Activated CD8-positive, alpha-beta memory T cell treated with anti-CD3 and anti-CD28 coated beads for 4 hours (primary cell): ENCODE measurements around the gene EIF2S3B.
"Not testable (repeated sequence)": the region's sequence is repeated elsewhere in the genome, so short reads cannot be mapped to it uniquely, and the experiment has no call there.

Experiments
- DNase-seq, 2 donors: peaks; one replicate each; pipeline ENCODE4 v3.0.0-alpha.2; 2020; ENCODE audit warnings: low read depth in 2 of 2

The EIF2S3B gene

GRCh38 chr12:10505620-10506019 lies at the start of gene EIF2S3B:
TSS of gene EIF2S3B (plus strand) at chr12:10505890. CDS start at chr12:10505903, 13 bp downstream.
- DNase-seq = no peak

GRCh38 chr12:10456856-10457255 lies 48.8 kb upstream of the EIF2S3B start:
- DNase-seq = no peak

- no peak for DNase-seq
These were observed 47.9 kb upstream of the EIF2S3B start for GRCh38 chr12:10457760-10458159.

- DNase-seq = no peak
These were observed 39.4 kb upstream of the EIF2S3B start for GRCh38 chr12:10466311-10466710.

- no peak for DNase-seq
These were observed 36.0 kb upstream of the EIF2S3B start for GRCh38 chr12:10469701-10470100.

- not testable (repeated sequence) for DNase-seq
These were observed 32.9 kb upstream of the EIF2S3B start for GRCh38 chr12:10472808-10473207.

- DNase-seq = not testable (repeated sequence)
These were observed 23.8 kb upstream of the EIF2S3B start for GRCh38 chr12:10481901-10482300.

GRCh38 chr12:10487328-10487727 lies 18.4 kb upstream of the EIF2S3B start:
- not testable (repeated sequence) for DNase-seq

GRCh38 chr12:10491766-10492165 lies 13.9 kb upstream of the EIF2S3B start:
- DNase-seq = no peak

GRCh38 chr12:10497602-10498001 lies 8.1 kb upstream of the EIF2S3B start:
- peak; percentile 49 to 62 for DNase-seq

GRCh38 chr12:10498042-10498441 lies 7.6 kb upstream of the EIF2S3B start:
- no peak for DNase-seq

GRCh38 chr12:10501030-10501429 lies 4.7 kb upstream of the EIF2S3B start:
- DNase-seq = no peak

GRCh38 chr12:10503460-10503859 lies 2.2 kb upstream of the EIF2S3B start:
- no peak for DNase-seq

GRCh38 chr12:10511756-10512355 lies 6.2 kb downstream of the EIF2S3B start:
- DNase-seq = no peak

- no peak for DNase-seq
These were observed 7.1 kb downstream of the EIF2S3B start for GRCh38 chr12:10512798-10513197.

- DNase-seq = no peak
These were observed 15.9 kb downstream of the EIF2S3B start for GRCh38 chr12:10521555-10521954.

- no peak for DNase-seq
These were observed 22.7 kb downstream of the EIF2S3B start for GRCh38 chr12:10528174-10528953.

GRCh38 chr12:10529603-10530002 lies 23.9 kb downstream of the EIF2S3B start:
- DNase-seq = no peak

- DNase-seq = no peak
These were observed 32.0 kb downstream of the EIF2S3B start for GRCh38 chr12:10537721-10538120.

GRCh38 chr12:10540776-10541205 lies 35.1 kb downstream of the EIF2S3B start:
- no peak for DNase-seq

GRCh38 chr12:10543499-10543898 lies 37.8 kb downstream of the EIF2S3B start:
- DNase-seq = no peak

- DNase-seq = no peak
These were observed 45.7 kb downstream of the EIF2S3B start for GRCh38 chr12:10551375-10551774.

- no peak for DNase-seq
These were observed 47.5 kb downstream of the EIF2S3B start for GRCh38 chr12:10553148-10553547.
